GM12865 (cell line): ENCODE measurements around the gene VIM.

Source experiments
- DNase-seq: peaks from one replicate; pipeline ENCODE4 v3.0.0; 2010; ENCODE audit warnings: low read depth
- H3K4me3 ChIP-seq: 2 replicates; pipeline ENCODE4 v1.5.1; 2011; ENCODE audit warnings: mild to moderate bottlenecking, low read depth, low read length, control low read depth
- CTCF ChIP-seq: IDR thresholded peaks from 2 replicates; pipeline ENCODE4 v1.5.1; 2011; ENCODE audit warnings: low read length, control low read depth, low read depth, inconsistent platforms; ENCODE audit not compliant: insufficient read depth; ENCODE audit errors: missing control alignments

VIM gene

GRCh38 chr10:17229717-17229966 lies 1.6 kb downstream of the VIM start:
- no peak for TF ChIP-seq CTCF
- peak overlapping the region; percentile 67 for H3K4me3 ChIP-seq
- DNase-seq: no peak

GRCh38 chr10:17229967-17230682 lies 2.1 kb downstream of the VIM start:
- peak overlapping the region; percentile 67 for H3K4me3 ChIP-seq
- no peak for TF ChIP-seq CTCF
- DNase-seq: peak; percentile 93

- DNase-seq: no peak
- TF ChIP-seq CTCF: no peak
- no peak overlapping the region for H3K4me3 ChIP-seq
These were observed 3.7 kb downstream of the VIM start for GRCh38 chr10:17231788-17232187.

- H3K4me3 ChIP-seq: no peak overlapping the region
- DNase-seq: peak; percentile 70
- no peak for TF ChIP-seq CTCF
These were observed 4.4 kb downstream of the VIM start for GRCh38 chr10:17232276-17232960.

- TF ChIP-seq CTCF: no peak
- DNase-seq: no peak
- no peak overlapping the region for H3K4me3 ChIP-seq
These were observed 5.4 kb downstream of the VIM start for GRCh38 chr10:17233286-17233991.

GRCh38 chr10:17234431-17234945 lies 6.4 kb downstream of the VIM start:
- DNase-seq: no peak
- no peak overlapping the region for H3K4me3 ChIP-seq
- TF ChIP-seq CTCF: no peak
